HCT116 (cell line): Measurements from ENCODE around the gene LCLAT1. TPM values are rescaled to one million over a fixed set of nuclear protein-coding genes. Genes with fewer than 3 reads are reported as not detected.

ENCODE experiments used
- ATAC-seq: fragments of 200-7000 bp; cut with Tn5 transposase; 2 replicates; pipeline ENCODE4 v1.9.1; 2020; ENCODE audit warnings: mild to moderate bottlenecking, moderate library complexity
- BruUV-seq: library from RNA; stranded (reverse); fragments of 400-500 nt; replicated peaks from 2 replicates; lab custom pipeline; 2021; lab: Mats Ljungman, UMichigan
- CTCF ChIA-PET: fragments of 300-600 bp; sonication (Branson Sonifier 250); formaldehyde crosslinking; loops from one replicate; lab custom pipeline; 2021; ENCODE audit warnings: antibody characterized with exemption; lab: Charles Lee
- POLR2A ChIA-PET: fragments of 300-600, 350-600 bp; sonication (Branson Sonifier 250); formaldehyde crosslinking; loops from one replicate; lab custom pipeline; 2021; ENCODE audit warnings: antibody characterized with exemption; lab: Charles Lee
- RAD21 ChIA-PET, 2 experiments: fragments of 300-600 bp; sonication (Branson Sonifier 250); formaldehyde crosslinking; loops; one replicate each; lab custom pipeline; 2023; ENCODE audit warnings: low total read pairs in 2 of 2; ENCODE audit not compliant: uncharacterized antibody in 2 of 2, unreplicated experiment in 2 of 2, low non-redundant PET in 1 of 2; lab: Charles Lee
- DNase-seq: peaks from one replicate; pipeline ENCODE4 v3.0.0-alpha.2; 2010; ENCODE audit warnings: low read depth, low spot score
- H2AFZ ChIP-seq: fragments of 200-600 bp; shearing (Covaris generic), sonication (generic); 2 replicates; pipeline ENCODE4 v1.6.1; 2017; ENCODE audit warnings: low read depth, mixed run types, mixed read lengths, antibody characterized with exemption, low read length; ENCODE audit not compliant: poor library complexity, severe bottlenecking
- H3K27ac ChIP-seq: 2 replicates; pipeline ENCODE4 v1.5.1; 2012; ENCODE audit warnings: low read depth, low read length
- H3K27me3 ChIP-seq: fragments of 200-600 bp; sonication (generic); 2 replicates; pipeline ENCODE4 v1.6.1; 2016; ENCODE audit warnings: mixed run types, low read length, mixed read lengths; ENCODE audit not compliant: insufficient read depth
- H3K36me3 ChIP-seq, 2 experiments: fragments of 200-500 bp in 1 of 2; fragments of 200-600 bp in 1 of 2; sonication (Bioruptor generic) in 1 of 2; sonication (generic) in 1 of 2; 2 replicates each; pipeline versions ENCODE4 v1.5.1 to v1.6.1; 2014 to 2016; ENCODE audit warnings: low read length in 2 of 2, inconsistent platforms in 1 of 2, mixed read lengths in 1 of 2, mixed run types in 1 of 2; ENCODE audit not compliant: insufficient read depth in 2 of 2, control insufficient read depth in 1 of 2
- H3K4me1 ChIP-seq, 2 experiments: fragments of 200-600 bp in 1 of 2; sonication (generic) in 1 of 2; 2 replicates each; pipeline versions ENCODE4 v1.5.1 to v1.6.1; 2012 to 2017; ENCODE audit warnings: low read length in 2 of 2, inconsistent platforms in 1 of 2, mild to moderate bottlenecking in 1 of 2, mixed read lengths in 1 of 2, mixed run types in 1 of 2, moderate library complexity in 1 of 2; ENCODE audit not compliant: insufficient read depth in 2 of 2, control insufficient read depth in 1 of 2
- H3K4me2 ChIP-seq: fragments of 200-600 bp; sonication (generic); 2 replicates; pipeline ENCODE4 v1.6.1; 2017; ENCODE audit warnings: mixed run types, low read length, mixed read lengths
- H3K4me3 ChIP-seq, 2 experiments: fragments of 200-600 bp in 1 of 2; sonication (generic) in 1 of 2; replicated peaks in 1 of 2; 2 replicates each; pipeline ENCODE4 v1.5.1; 2011 to 2016; ENCODE audit warnings: low read length in 2 of 2, control low read depth in 1 of 2, low read depth in 1 of 2, mild to moderate bottlenecking in 1 of 2, mixed read lengths in 1 of 2, mixed run types in 1 of 2
- H3K79me2 ChIP-seq: fragments of 200-600 bp; sonication (generic); 2 replicates; pipeline ENCODE4 v1.6.1; 2017; ENCODE audit warnings: mild to moderate bottlenecking, mixed run types, low read length, moderate library complexity, mixed read lengths; ENCODE audit not compliant: insufficient read depth
- H3K9ac ChIP-seq: fragments of 200-600 bp; sonication (generic); 2 replicates; pipeline ENCODE4 v1.6.1; 2016; ENCODE audit warnings: low read length, mixed read lengths
- H3K9me2 ChIP-seq: fragments of 200-600 bp; sonication (generic), shearing (Covaris generic); 2 replicates; pipeline ENCODE4 v1.6.1; 2017; ENCODE audit warnings: mixed run types, mild to moderate bottlenecking, moderate library complexity; ENCODE audit not compliant: insufficient read depth
- H3K9me3 ChIP-seq, 2 experiments: fragments of 200-500 bp in 1 of 2; fragments of 200-600 bp in 1 of 2; sonication (Bioruptor generic) in 1 of 2; sonication (generic) in 1 of 2; 2 replicates each; pipeline ENCODE4 v1.6.1; 2014 to 2017; ENCODE audit warnings: low read length in 2 of 2, mixed read lengths in 2 of 2, inconsistent platforms in 1 of 2, low read depth in 1 of 2, mild to moderate bottlenecking in 1 of 2, mixed run types in 1 of 2, moderate library complexity in 1 of 2; ENCODE audit not compliant: control insufficient read depth in 1 of 2, insufficient read depth in 1 of 2
- H4K20me1 ChIP-seq: fragments of 200-600 bp; sonication (generic), shearing (Covaris generic); 2 replicates; pipeline ENCODE4 v1.6.1; 2017; ENCODE audit warnings: mixed run types, mild to moderate bottlenecking, moderate library complexity; ENCODE audit not compliant: insufficient read depth
- CBX3 ChIP-seq: IDR thresholded peaks from 2 replicates; pipeline ENCODE4 v1.6.1; 2012; ENCODE audit warnings: low read depth
- CEBPB ChIP-seq: IDR thresholded peaks from 2 replicates; pipeline ENCODE4 v1.6.1; 2012; ENCODE audit warnings: low read depth
- EGR1 ChIP-seq: IDR thresholded peaks from 2 replicates; pipeline ENCODE4 v1.6.1; 2012; ENCODE audit warnings: low read depth
- ELF1 ChIP-seq: IDR thresholded peaks from 2 replicates; pipeline ENCODE4 v1.6.1; 2012; ENCODE audit warnings: low read depth, borderline replicate concordance
- EZH2 ChIP-seq: fragments of 200-600 bp; sonication (generic); IDR thresholded peaks from 2 replicates; pipeline ENCODE4 v1.6.1; 2017; ENCODE audit warnings: antibody characterized with exemption, mixed run types
- EZH2phosphoT487 ChIP-seq: fragments of 200-600 bp; IDR thresholded peaks from 2 replicates; pipeline ENCODE4 v1.6.1; 2018; ENCODE audit warnings: antibody characterized with exemption, borderline replicate concordance
- FOSL1 ChIP-seq: IDR thresholded peaks from 2 replicates; pipeline ENCODE4 v1.6.1; 2012; ENCODE audit warnings: low read depth
- JUND ChIP-seq: IDR thresholded peaks from 2 replicates; pipeline ENCODE4 v1.6.1; 2012
- POLR2A ChIP-seq: IDR thresholded peaks from 2 replicates; pipeline ENCODE4 v1.7.0; 2011; ENCODE audit warnings: borderline replicate concordance; ENCODE audit not compliant: insufficient read depth, insufficient read length; ENCODE audit errors: extremely low read depth
- POLR2AphosphoS5 ChIP-seq: IDR thresholded peaks from 2 replicates; pipeline ENCODE4 v1.6.1; 2011; ENCODE audit warnings: mild to moderate bottlenecking, low read depth, low read length, moderate library complexity
- SIN3A ChIP-seq: IDR thresholded peaks from 2 replicates; pipeline ENCODE4 v1.6.1; 2012; ENCODE audit warnings: low read depth
- SP1 ChIP-seq: IDR thresholded peaks from 2 replicates; pipeline ENCODE4 v1.6.1; 2012; ENCODE audit warnings: low read depth
- SRF ChIP-seq: IDR thresholded peaks from 2 replicates; pipeline ENCODE4 v1.6.1; 2012; ENCODE audit warnings: low read depth
- TCF7L2 ChIP-seq: IDR thresholded peaks from 2 replicates; pipeline ENCODE4 v1.7.0; 2011; ENCODE audit warnings: borderline replicate concordance, inconsistent platforms; ENCODE audit not compliant: insufficient read depth, insufficient read length; ENCODE audit errors: extremely low read depth
- YY1 ChIP-seq: IDR thresholded peaks from 2 replicates; pipeline ENCODE4 v1.6.1; 2011; ENCODE audit warnings: low read length, low read depth, moderate library complexity, mild to moderate bottlenecking; ENCODE audit not compliant: insufficient replicate concordance; ENCODE audit errors: extremely low read depth
- ZNF274 ChIP-seq: fragments of 200-500 bp; sonication (Bioruptor generic); IDR thresholded peaks from 2 replicates; pipeline ENCODE4 v1.6.1; 2014; ENCODE audit warnings: mild to moderate bottlenecking, low read depth, low read length, inconsistent platforms
- intact Hi-C: fragments of 100-400 bp; cut with micrococcal nuclease; formaldehyde crosslinking; loops from 2 replicates; pipeline ENCODE4 v1.10.0; 2022
- total RNA-seq: library from RNA; stranded (reverse); gene quantifications from one replicate; pipeline ENCODE4 v1.2.1, GENCODE V29; 2021; ENCODE audit not compliant: unreplicated experiment
- TF ChIP-seq, protein P1 (sequence below), 3 experiments: fragments of 200-600 bp in 1 of 3; sonication (generic) in 1 of 3; IDR thresholded peaks in 2 of 3; conservative IDR thresholded peaks in 1 of 3; 2 replicates each; pipeline ENCODE4 v1.5.1; 2012 to 2017; ENCODE audit warnings: low read depth in 2 of 3, low read length in 2 of 3, antibody characterized with exemption in 1 of 3, borderline replicate concordance in 1 of 3, control low read depth in 1 of 3, mild to moderate bottlenecking in 1 of 3, mixed read lengths in 1 of 3, mixed run types in 1 of 3, moderate library complexity in 1 of 3; ENCODE audit not compliant: insufficient read depth in 1 of 3
- TF ChIP-seq, protein P2 (sequence below): IDR thresholded peaks from 2 replicates; pipeline ENCODE4 v1.6.1; 2012
- TF ChIP-seq, protein P3 (sequence below): IDR thresholded peaks from 2 replicates; pipeline ENCODE4 v1.6.1; 2012

LCLAT1 gene
- total RNA-seq, 1 experiment from 2014 or later: 36.2 TPM

DNA sequence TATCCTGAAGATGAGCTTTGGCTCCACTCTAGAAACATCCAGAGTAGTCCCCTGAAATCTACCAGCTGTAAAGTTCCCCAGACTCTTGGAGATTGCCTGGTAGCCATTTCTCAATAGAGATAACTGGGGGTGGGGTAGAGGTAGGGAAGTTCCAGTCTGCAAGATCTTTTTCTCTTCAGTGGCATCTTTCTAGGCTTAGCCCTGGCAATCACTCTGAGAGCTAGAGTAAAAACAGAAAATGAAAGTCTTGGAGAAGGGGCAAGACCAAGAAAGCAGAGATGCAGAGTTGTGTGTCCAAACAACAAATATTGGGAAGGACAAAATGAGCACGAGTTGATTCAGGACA is 41.8 kb upstream of the LCLAT1 start (continued):
- TF ChIP-seq, protein P1, sequence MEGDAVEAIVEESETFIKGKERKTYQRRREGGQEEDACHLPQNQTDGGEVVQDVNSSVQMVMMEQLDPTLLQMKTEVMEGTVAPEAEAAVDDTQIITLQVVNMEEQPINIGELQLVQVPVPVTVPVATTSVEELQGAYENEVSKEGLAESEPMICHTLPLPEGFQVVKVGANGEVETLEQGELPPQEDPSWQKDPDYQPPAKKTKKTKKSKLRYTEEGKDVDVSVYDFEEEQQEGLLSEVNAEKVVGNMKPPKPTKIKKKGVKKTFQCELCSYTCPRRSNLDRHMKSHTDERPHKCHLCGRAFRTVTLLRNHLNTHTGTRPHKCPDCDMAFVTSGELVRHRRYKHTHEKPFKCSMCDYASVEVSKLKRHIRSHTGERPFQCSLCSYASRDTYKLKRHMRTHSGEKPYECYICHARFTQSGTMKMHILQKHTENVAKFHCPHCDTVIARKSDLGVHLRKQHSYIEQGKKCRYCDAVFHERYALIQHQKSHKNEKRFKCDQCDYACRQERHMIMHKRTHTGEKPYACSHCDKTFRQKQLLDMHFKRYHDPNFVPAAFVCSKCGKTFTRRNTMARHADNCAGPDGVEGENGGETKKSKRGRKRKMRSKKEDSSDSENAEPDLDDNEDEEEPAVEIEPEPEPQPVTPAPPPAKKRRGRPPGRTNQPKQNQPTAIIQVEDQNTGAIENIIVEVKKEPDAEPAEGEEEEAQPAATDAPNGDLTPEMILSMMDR (IDR thresholded peaks at IDR 0.05 in 2 of 3, conservative IDR thresholded peaks at IDR 0.05 in 1 of 3; ENCODE audit: borderline replicate concordance in 1 of 3, insufficient read depth in 1 of 3, low read depth in 2 of 3, low read length in 2 of 3): no peak
- TF ChIP-seq EZH2phosphoT487: no peak
- TF ChIP-seq TCF7L2: no peak
- TF ChIP-seq SRF: no peak
- no peak for TF ChIP-seq CBX3
- TF ChIP-seq, all 23 proteins: peak for 0

DNA sequence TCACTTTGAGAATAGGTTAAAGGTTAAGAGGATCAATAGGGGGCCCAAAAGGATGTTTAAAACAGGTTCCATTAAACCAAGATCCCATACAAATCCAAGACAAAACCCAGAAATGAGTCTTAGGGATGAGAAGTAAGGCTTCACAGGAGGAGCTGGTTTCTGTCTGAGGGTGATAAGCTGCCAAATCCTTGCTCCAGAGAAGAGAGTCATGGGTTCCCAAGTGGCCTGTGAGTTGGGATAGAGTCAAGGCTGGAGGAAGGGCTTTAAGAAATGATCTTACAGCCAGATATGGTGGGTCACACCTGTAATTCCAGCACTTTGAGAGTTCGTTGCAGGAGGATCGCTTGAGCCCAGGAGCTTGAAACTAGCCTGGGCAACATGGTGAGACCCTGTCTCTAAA is 40.2 kb upstream of the LCLAT1 start:
- Histone ChIP-seq H3K4me3 (no peak overlapping the region), H4K20me1 (no peaks in the 10 kb centered on the region), H3K9me3 (no peaks in the 10 kb centered on the region), H3K27me3 (0 out of 2 replicates have a peak, but pooled peaks cover 5% of the 10 kb centered on the region), H2AFZ (no peak overlapping the region), H3K9me2 (no peaks in the 10 kb centered on the region), H3K79me2 (no peaks in the 10 kb centered on the region), H3K4me2 (no peak overlapping the region), H3K36me3 (no peaks in the 10 kb centered on the region), H3K4me1 (peaks cover 0 to 10% of the 10 kb centered on the region in 2 experiments; a peak in 1 of 4 replicates), H3K27ac (no peak overlapping the region), H3K9ac (no peak overlapping the region)
- ChIA-PET POLR2A (no interaction called here), RAD21 (no interaction called here), CTCF (no interaction called here)
- no peak for TF ChIP-seq EGR1
- TF ChIP-seq, protein P1 (IDR thresholded peaks at IDR 0.05 in 2 of 3, conservative IDR thresholded peaks at IDR 0.05 in 1 of 3; ENCODE audit: borderline replicate concordance in 1 of 3, insufficient read depth in 1 of 3, low read depth in 2 of 3, low read length in 2 of 3): no peak
- TF ChIP-seq JUND: no peak
- TF ChIP-seq CEBPB: no peak
- no peak for TF ChIP-seq YY1
- TF ChIP-seq, protein P2, sequence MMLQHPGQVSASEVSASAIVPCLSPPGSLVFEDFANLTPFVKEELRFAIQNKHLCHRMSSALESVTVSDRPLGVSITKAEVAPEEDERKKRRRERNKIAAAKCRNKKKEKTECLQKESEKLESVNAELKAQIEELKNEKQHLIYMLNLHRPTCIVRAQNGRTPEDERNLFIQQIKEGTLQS: no peak
- TF ChIP-seq, protein P3, sequence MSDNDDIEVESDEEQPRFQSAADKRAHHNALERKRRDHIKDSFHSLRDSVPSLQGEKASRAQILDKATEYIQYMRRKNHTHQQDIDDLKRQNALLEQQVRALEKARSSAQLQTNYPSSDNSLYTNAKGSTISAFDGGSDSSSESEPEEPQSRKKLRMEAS: no peak
- TF ChIP-seq SP1: no peak
- TF ChIP-seq SIN3A: no peak
- no peak for TF ChIP-seq POLR2AphosphoS5
- no peak for TF ChIP-seq TCF7L2
- TF ChIP-seq EZH2: no peak
- TF ChIP-seq ZNF274: no peak
- no peak for TF ChIP-seq FOSL1
- no peak for TF ChIP-seq POLR2A
- TF ChIP-seq EZH2phosphoT487: no peak
- no peak for TF ChIP-seq CBX3
- TF ChIP-seq ELF1: no peak
- DNase-seq (no peak), ATAC-seq (no peak)
- no TSS peak for BruUV-seq
- intact Hi-C loops: no loop called here
